ENCODE results near the gene VPS33B. TPM values are rescaled to one million over a fixed set of nuclear protein-coding genes. Genes with fewer than 3 reads are reported as not detected.

The VPS33B gene
- total RNA-seq, 4 donors from 2014 or later: 3.3 to 9.0 (median 8.1) TPM

GRCh38 chr15:91031796-91032195 lies 9.4 kb upstream of the VPS33B start:
- no peak for TF ChIP-seq CTCF (IDR thresholded peaks at IDR 0.05)
- TF ChIP-seq POLR2A (IDR thresholded peaks at IDR 0.05): no peak
- H3K4me3 ChIP-seq: no peak overlapping the region
- no peaks in the 10 kb centered on the region for H3K9me3 ChIP-seq
- no peaks in the 10 kb centered on the region for H3K36me3 ChIP-seq
- H3K27ac ChIP-seq: no peak overlapping the region
- intact Hi-C loops (cut with DNase I): no loop called here
- DNase-seq: no peak
- peaks cover 0 to 15% (median 0%) of the 10 kb centered on the region in 4 donors for H3K27me3 ChIP-seq
- peaks cover 0 to 6% (median 0%) of the 10 kb centered on the region in 3 donors for H3K4me1 ChIP-seq
- 70 to 86% methylated on average over 2 to 3 of the region's 10 CpGs for WGBS, 2 donors

GRCh38 chr15:91027677-91028076 lies 5.3 kb upstream of the VPS33B start:
- intact Hi-C loops (cut with DNase I): loop anchor here (10.0 kb wide), 1 partner anchor 63 kb away; no protein-coding TSS in a partner anchor
- Histone ChIP-seq H3K36me3 (no peaks in the 10 kb centered on the region), H3K4me1 (peaks cover 0 to 6% (median 0%) of the 10 kb centered on the region in 3 donors), H3K4me3 (no peak overlapping the region), H3K27ac (no peak overlapping the region), H3K27me3 (no peaks in the 10 kb centered on the region), H3K9me3 (no peaks in the 10 kb centered on the region)
- WGBS, 2 donors: 33 to 67% methylated on average over 1 of the region's 1 CpG
- TF ChIP-seq POLR2A (IDR thresholded peaks at IDR 0.05): no peak
- TF ChIP-seq CTCF (IDR thresholded peaks at IDR 0.05): no peak
- no peak for DNase-seq

GRCh38 chr15:91023720-91024119 lies 1.3 kb upstream of the VPS33B start:
- no peak overlapping the region for H3K27ac ChIP-seq
- H3K4me3 ChIP-seq: no peak overlapping the region
- peaks cover 15 to 28% (median 17%) of the 10 kb centered on the region in 3 donors for H3K4me1 ChIP-seq
- intact Hi-C loops (cut with DNase I): loop anchor here (10.0 kb wide), 1 partner anchor 59 kb away; no protein-coding TSS in a partner anchor
- TF ChIP-seq POLR2A (IDR thresholded peaks at IDR 0.05) (no peak), CTCF (IDR thresholded peaks at IDR 0.05) (no peak)
- H3K36me3 ChIP-seq: peaks cover 0 to 7% (median 0%) of the 10 kb centered on the region in 3 donors
- DNase-seq: no peak
- WGBS, 2 donors: 77 to 90% methylated on average over 7 of the region's 7 CpGs
- H3K9me3 ChIP-seq: no peaks in the 10 kb centered on the region
- no peaks in the 10 kb centered on the region for H3K27me3 ChIP-seq

- no peak for TF ChIP-seq CTCF (IDR thresholded peaks at IDR 0.05)
- TF ChIP-seq POLR2A (IDR thresholded peaks at IDR 0.05): no peak
- Histone ChIP-seq H3K4me1 (peaks cover 15 to 36% (median 17%) of the 10 kb centered on the region in 3 donors), H3K27ac (peak overlapping the region; percentile 80 to 90 (median 86)), H3K9me3 (no peaks in the 10 kb centered on the region), H3K4me3 (peak overlapping the region; percentile 73 to 97 (median 94)), H3K27me3 (no peaks in the 10 kb centered on the region), H3K36me3 (peaks cover 0 to 8% (median 0%) of the 10 kb centered on the region in 3 donors)
- no peak for DNase-seq
- intact Hi-C loops (cut with DNase I): loop anchor here (10.0 kb wide), 1 partner anchor 58 kb away; no protein-coding TSS in a partner anchor
- WGBS, 2 donors: 19 to 21% methylated on average over 1 of the region's 1 CpG
Observed at GRCh38 chr15:91022832-91023129, 387 bp upstream of the VPS33B start.

- peaks cover 0 to 18% (median 0%) of the 10 kb centered on the region in 3 donors for H3K36me3 ChIP-seq
- H3K9me3 ChIP-seq: no peaks in the 10 kb centered on the region
- peak overlapping the region; percentile 80 to 90 (median 86) for H3K27ac ChIP-seq
- no peak for DNase-seq
- peak overlapping the region; percentile 73 to 97 (median 94) for H3K4me3 ChIP-seq
- peaks cover 15 to 36% (median 17%) of the 10 kb centered on the region in 3 donors for H3K4me1 ChIP-seq
- no peaks in the 10 kb centered on the region for H3K27me3 ChIP-seq
- TF ChIP-seq CTCF (IDR thresholded peaks at IDR 0.05) (no peak), POLR2A (IDR thresholded peaks at IDR 0.05) (no peak)
- WGBS, 2 donors: 4 to 10% methylated on average over 2 to 4 of the region's 4 CpGs
- intact Hi-C loops (cut with DNase I): loop anchor here (10.0 kb wide), 1 partner anchor 57 kb away; no protein-coding TSS in a partner anchor
Observed at GRCh38 chr15:91021516-91022074, 799 bp downstream of the VPS33B start.
